Activated naive CD8-positive, alpha-beta T cell treated with anti-CD3 and anti-CD28 coated beads, Interleukin-2, amount 10 ng/mL, durations not matched to agents 7 days and 5 days (primary cell): ENCODE measurements around the gene NME3. TPM values are rescaled to one million over a fixed set of nuclear protein-coding genes. Genes with fewer than 3 reads are reported as not detected.

ENCODE experiments used
- ATAC-seq: fragments of 150-1000 bp; cut with Tn5 transposase; one replicate; pipeline ENCODE4 v1.10.0; 2021; ENCODE audit warnings: low read depth, moderate library complexity
- POLR2A ChIA-PET: fragments of 350-600 bp; sonication (Branson Sonifier 250); formaldehyde crosslinking; loops from one replicate; lab custom pipeline; 2021; ENCODE audit warnings: antibody characterized with exemption; lab: Charles Lee
- DNase-seq: peaks from one replicate; pipeline ENCODE4 v3.0.0; 2021
- H3K27ac Mint-ChIP-seq: one replicate; pipeline ENCODE4 v1.8.0; 2022; ENCODE audit warnings: mild to moderate bottlenecking, mixed read lengths
- H3K27me3 Mint-ChIP-seq: one replicate; pipeline ENCODE4 v1.8.0; 2022; ENCODE audit warnings: mild to moderate bottlenecking, moderate library complexity, mixed read lengths
- H3K36me3 Mint-ChIP-seq: one replicate; pipeline ENCODE4 v1.8.0; 2021; ENCODE audit warnings: mild to moderate bottlenecking, mixed read lengths
- H3K4me1 Mint-ChIP-seq: one replicate; pipeline ENCODE4 v1.8.0; 2021; ENCODE audit warnings: mixed read lengths
- H3K4me3 Mint-ChIP-seq: one replicate; pipeline ENCODE4 v1.8.0; 2022; ENCODE audit warnings: mild to moderate bottlenecking, moderate library complexity, mixed read lengths
- H3K9me3 Mint-ChIP-seq: one replicate; pipeline ENCODE4 v1.8.0; 2021; ENCODE audit warnings: mixed read lengths
- total RNA-seq, 2 experiments: library from RNA; stranded (reverse); gene quantifications; one replicate each; pipeline ENCODE4 v1.2.3, GENCODE V29; 2021

The NME3 gene
- total RNA-seq, 2 experiments from 2014 or later: 58.1 to 60.9 TPM

- POLR2A ChIA-PET: interaction anchor here (0.9 to 6.3 kb wide), 4 partner anchors 8 to 63 kb away, joined by 3 to 88 read pairs (median 5); partner anchors contain the start of genes MAPK8IP3, NUBP2 and SPSB3
- H3K9me3 Mint-ChIP-seq: no peaks in the 10 kb centered on the region
- H3K27ac Mint-ChIP-seq: no peak overlapping the region
- H3K4me1 Mint-ChIP-seq: peaks cover 4% of the 10 kb centered on the region
- H3K36me3 Mint-ChIP-seq: peaks cover 6% of the 10 kb centered on the region
- H3K27me3 Mint-ChIP-seq: no peaks in the 10 kb centered on the region
- no peak overlapping the region for H3K4me3 Mint-ChIP-seq
- ATAC-seq: no peak
- no peak for DNase-seq
These were observed 2.5 kb downstream of the NME3 start for GRCh38 chr16:1768767-1769401.

DNA sequence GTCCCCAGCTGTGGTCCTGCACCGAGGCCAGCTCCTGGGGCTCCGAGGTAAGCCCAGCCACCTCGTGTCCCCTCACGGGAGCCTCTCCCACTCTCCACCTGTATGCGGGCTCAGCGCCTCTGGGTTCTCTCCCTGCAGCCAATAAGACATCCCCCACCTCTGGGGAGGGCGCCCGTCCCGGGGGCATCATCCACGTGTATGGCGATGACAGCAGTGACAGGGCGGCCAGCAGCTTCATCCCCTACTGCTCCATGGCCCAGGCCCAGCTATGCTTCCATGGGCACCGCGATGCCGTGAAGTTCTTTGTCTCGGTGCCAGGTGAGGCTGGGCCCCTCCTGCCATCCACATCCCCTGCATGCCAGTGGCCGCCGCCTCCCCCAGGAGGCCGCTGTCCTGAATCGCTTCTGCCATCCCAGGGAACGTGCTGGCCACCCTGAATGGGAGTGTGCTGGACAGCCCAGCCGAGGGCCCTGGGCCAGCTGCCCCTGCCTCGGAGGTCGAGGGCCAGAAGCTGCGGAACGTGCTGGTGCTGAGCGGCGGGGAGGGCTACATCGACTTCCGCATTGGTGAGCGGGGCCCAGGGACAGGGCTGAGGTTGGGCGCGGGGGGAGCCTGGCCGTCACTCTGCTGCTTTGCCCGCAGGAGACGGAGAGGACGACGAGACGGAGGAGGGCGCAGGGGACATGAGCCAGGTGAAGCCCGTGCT lies 3.1 kb downstream of the NME3 start:
- Mint-ChIP-seq H3K36me3 (peaks cover 6% of the 10 kb centered on the region), H3K4me1 (peaks cover 4% of the 10 kb centered on the region), H3K9me3 (no peaks in the 10 kb centered on the region), H3K4me3 (no peak overlapping the region), H3K27me3 (no peaks in the 10 kb centered on the region), H3K27ac (no peak overlapping the region)
- POLR2A ChIA-PET: interaction anchor here (0.9 kb wide), 1 partner anchor 8 kb away, joined by 3 read pairs; no protein-coding TSS in a partner anchor
- DNase-seq (no peak), ATAC-seq (no peak)

DNA sequence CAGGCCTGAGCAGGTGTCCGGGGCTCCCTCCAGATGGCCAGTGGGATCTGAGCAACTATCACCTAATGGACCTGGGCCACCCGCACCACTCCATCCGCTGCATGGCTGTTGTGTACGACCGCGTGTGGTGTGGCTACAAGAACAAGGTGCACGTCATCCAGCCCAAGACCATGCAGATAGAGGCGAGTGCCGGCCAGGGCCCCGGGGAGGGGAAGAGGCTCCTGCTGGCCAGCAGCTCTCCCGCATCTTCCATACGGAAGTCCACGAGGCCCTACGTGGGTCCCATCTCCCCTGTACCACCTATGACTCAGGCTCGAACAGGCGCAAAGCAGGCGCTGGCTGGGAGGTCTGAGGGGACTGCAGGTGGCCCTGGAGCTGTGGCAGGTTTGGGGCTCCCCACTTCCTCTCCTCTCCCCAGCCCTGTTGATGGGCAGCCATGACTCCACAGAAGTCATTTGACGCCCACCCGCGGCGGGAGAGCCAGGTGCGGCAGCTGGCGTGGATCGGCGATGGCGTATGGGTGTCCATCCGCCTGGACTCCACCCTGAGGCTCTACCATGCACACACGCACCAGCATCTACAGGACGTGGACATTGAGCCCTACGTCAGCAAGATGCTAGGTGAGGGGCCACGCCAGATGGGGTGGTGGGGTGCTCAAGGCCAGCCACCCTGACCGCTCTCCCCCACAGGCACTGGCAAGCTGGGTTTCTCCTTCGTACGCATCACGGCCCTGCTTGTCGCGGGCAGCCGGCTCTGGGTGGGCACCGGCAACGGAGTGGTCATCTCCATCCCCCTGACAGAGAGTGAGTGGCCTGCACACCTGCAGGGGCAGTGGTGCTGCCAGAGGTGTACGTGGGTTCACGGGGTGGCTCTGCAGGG lies 4.0 kb downstream of the NME3 start:
- DNase-seq: no peak
- no peak overlapping the region for H3K4me3 Mint-ChIP-seq

GRCh38 chr16:1766701-1767100 lies 4.6 kb downstream of the NME3 start:
- H3K9me3 Mint-ChIP-seq: no peaks in the 10 kb centered on the region
- POLR2A ChIA-PET: no interaction called here
- H3K27me3 Mint-ChIP-seq: no peaks in the 10 kb centered on the region
- H3K36me3 Mint-ChIP-seq: peaks cover 3% of the 10 kb centered on the region
- no peak for DNase-seq
- H3K27ac Mint-ChIP-seq: no peak overlapping the region
- no peak overlapping the region for H3K4me3 Mint-ChIP-seq
- no peak for ATAC-seq
- peaks cover 1% of the 10 kb centered on the region for H3K4me1 Mint-ChIP-seq

More for the DNA sequence above, 4.0 kb downstream of the NME3 start:
- no peak for ATAC-seq
- POLR2A ChIA-PET: no interaction called here
- H3K36me3 Mint-ChIP-seq: peaks cover 6% of the 10 kb centered on the region
- H3K27me3 Mint-ChIP-seq: no peaks in the 10 kb centered on the region
- peaks cover 4% of the 10 kb centered on the region for H3K4me1 Mint-ChIP-seq
- no peak overlapping the region for H3K27ac Mint-ChIP-seq
- no peaks in the 10 kb centered on the region for H3K9me3 Mint-ChIP-seq

DNA sequence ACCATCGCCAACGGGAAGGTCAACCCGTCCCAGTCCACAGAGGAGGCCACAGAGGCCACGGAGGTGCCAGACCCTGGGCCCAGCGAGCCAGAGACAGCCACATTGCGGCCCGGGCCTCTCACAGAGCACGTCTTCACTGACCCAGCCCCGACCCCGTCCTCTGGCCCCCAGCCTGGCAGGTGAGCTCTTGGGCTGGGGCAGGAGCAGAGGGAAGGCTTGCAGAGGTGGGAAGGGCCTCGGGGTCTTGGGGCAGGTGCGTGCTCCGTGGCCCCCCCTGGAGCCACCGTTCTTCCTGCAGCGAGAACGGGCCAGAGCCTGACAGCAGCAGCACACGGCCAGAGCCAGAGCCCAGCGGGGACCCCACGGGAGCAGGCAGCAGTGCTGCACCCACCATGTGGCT lies 5.1 kb downstream of the NME3 start:
- ATAC-seq: no peak
- no peak for DNase-seq
- POLR2A ChIA-PET: no interaction called here
- Mint-ChIP-seq H3K4me3 (no peak overlapping the region), H3K36me3 (peaks cover 3% of the 10 kb centered on the region), H3K27ac (no peak overlapping the region), H3K9me3 (no peaks in the 10 kb centered on the region), H3K27me3 (no peaks in the 10 kb centered on the region), H3K4me1 (peaks cover 1% of the 10 kb centered on the region)

DNA sequence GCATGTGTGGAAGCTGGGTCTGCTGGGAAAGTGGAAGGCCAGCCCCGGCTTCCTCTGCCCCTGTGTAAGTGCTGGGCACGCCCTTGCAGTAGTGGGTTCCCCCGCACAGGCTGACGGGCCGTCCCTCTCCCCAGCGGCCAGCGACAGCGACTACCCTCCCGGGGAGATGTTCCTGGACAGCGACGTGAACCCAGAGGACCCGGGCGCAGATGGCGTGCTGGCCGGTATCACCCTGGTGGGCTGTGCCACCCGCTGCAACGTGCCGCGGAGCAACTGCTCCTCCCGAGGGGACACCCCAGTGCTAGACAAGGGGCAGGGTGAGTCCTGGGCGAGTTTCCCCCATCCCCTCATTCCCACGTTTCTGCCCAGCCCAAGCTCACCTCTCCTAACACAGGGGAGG lies 5.5 kb downstream of the NME3 start:
- POLR2A ChIA-PET: no interaction called here
- peaks cover 3% of the 10 kb centered on the region for H3K36me3 Mint-ChIP-seq

GRCh38 chr16:1764971-1765370 lies 6.4 kb downstream of the NME3 start:
- Mint-ChIP-seq H3K9me3 (no peaks in the 10 kb centered on the region), H3K4me3 (no peak overlapping the region), H3K36me3 (peaks cover 1% of the 10 kb centered on the region), H3K4me1 (peaks cover 1% of the 10 kb centered on the region), H3K27me3 (no peaks in the 10 kb centered on the region), H3K27ac (no peak overlapping the region)
- ATAC-seq (no peak), DNase-seq (no peak)
- POLR2A ChIA-PET: no interaction called here

More for the DNA sequence above, 5.5 kb downstream of the NME3 start:
- no peak for DNase-seq
- Mint-ChIP-seq H3K9me3 (no peaks in the 10 kb centered on the region), H3K4me1 (peaks cover 1% of the 10 kb centered on the region), H3K27me3 (no peaks in the 10 kb centered on the region), H3K4me3 (no peak overlapping the region), H3K27ac (no peak overlapping the region)
- ATAC-seq: no peak

DNA sequence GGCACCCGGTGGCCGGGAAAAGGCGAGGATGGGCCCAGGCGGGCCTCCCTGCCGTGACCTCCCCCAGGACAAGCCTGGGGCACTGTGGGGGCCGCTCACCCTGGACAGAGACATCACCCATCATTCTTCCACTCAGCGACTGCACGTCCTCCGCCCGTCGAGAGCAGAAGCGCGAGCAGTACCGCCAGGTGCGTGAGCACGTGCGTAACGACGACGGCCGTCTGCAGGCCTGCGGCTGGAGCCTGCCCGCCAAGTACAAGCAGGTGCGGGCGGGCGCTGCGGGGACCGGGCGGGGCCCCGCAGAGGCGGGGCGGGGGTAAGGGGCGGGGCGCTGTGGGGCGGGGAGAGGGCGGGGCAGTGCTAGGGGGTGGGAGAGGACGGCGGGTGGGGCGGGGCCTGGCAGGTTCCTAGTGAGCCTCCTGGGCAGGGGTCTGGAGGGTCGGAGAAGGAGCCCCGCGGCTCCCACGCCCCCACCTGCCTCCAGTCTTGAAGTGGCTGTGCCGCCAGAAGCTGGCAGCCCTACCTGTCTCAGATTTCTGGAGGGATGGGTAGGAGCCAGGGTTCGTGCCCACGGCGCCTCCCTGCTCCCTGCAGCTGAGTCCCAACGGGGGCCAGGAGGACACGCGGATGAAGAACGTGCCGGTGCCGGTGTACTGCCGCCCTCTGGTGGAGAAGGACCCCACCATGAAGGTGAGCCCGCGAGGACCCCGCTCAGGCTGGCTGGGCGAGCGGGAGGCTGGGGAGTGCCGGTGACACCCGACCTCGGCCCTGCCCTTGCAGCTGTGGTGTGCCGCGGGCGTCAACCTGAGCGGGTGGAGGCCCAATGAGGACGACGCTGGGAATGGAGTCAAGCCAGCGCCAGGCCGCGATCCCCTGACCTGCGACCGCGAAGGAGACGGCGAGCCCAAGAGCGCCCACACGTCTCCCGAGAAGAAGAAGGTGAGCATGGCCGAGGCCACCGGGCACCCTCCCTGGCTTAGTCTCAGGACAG lies 7.5 kb downstream of the NME3 start:
- ATAC-seq (no peak), DNase-seq (no peak)
- Mint-ChIP-seq H3K27me3 (no peaks in the 10 kb centered on the region), H3K4me1 (peaks cover 1% of the 10 kb centered on the region), H3K4me3 (no peak overlapping the region), H3K36me3 (peaks cover 1% of the 10 kb centered on the region), H3K27ac (no peak overlapping the region), H3K9me3 (no peaks in the 10 kb centered on the region)
- POLR2A ChIA-PET: interaction anchor here (0.6 kb wide), 1 partner anchor 18 kb away, joined by 3 read pairs; no protein-coding TSS in a partner anchor

- no peaks in the 10 kb centered on the region for H3K27me3 Mint-ChIP-seq
- H3K4me3 Mint-ChIP-seq: no peak overlapping the region
- peaks cover 1% of the 10 kb centered on the region for H3K4me1 Mint-ChIP-seq
- DNase-seq (no peak), ATAC-seq (no peak)
- H3K27ac Mint-ChIP-seq: no peak overlapping the region
- POLR2A ChIA-PET: interaction anchor here (0.6 kb wide), 1 partner anchor 18 kb away, joined by 3 read pairs; no protein-coding TSS in a partner anchor
- H3K36me3 Mint-ChIP-seq: peaks cover 1% of the 10 kb centered on the region
- no peaks in the 10 kb centered on the region for H3K9me3 Mint-ChIP-seq
These were observed 8.3 kb downstream of the NME3 start for GRCh38 chr16:1762879-1763520.

- DNase-seq (no peak), ATAC-seq (no peak)
- Mint-ChIP-seq H3K4me3 (no peak overlapping the region), H3K27ac (no peak overlapping the region), H3K4me1 (peaks cover 4% of the 10 kb centered on the region), H3K9me3 (no peaks in the 10 kb centered on the region), H3K36me3 (no peaks in the 10 kb centered on the region), H3K27me3 (no peaks in the 10 kb centered on the region)
- POLR2A ChIA-PET: no interaction called here
These were observed 9.0 kb downstream of the NME3 start for GRCh38 chr16:1762196-1762878.

DNA sequence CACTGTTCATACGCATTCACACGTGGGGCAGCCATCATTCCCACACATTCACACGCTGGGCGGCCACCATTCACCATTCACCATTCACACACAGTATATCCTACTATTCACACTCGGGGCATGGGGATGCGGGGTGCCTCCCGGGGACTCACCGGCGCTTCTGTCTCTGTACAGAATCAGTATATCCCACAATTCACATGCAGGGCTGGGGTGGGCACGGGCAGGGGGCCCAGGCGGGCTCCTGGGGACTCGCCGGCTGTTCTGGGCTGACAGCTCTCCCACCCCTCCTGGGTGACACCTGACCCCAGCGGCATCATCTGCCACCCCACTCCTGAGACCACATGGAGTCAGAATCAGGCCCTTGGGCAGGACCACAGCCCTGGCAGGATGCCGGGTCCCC lies 9.6 kb downstream of the NME3 start:
- POLR2A ChIA-PET: no interaction called here
- Mint-ChIP-seq H3K4me1 (peaks cover 8% of the 10 kb centered on the region), H3K27me3 (no peaks in the 10 kb centered on the region), H3K9me3 (no peaks in the 10 kb centered on the region), H3K4me3 (no peak overlapping the region), H3K36me3 (no peaks in the 10 kb centered on the region), H3K27ac (no peak overlapping the region)
- no peak for ATAC-seq
- no peak for DNase-seq
